ENCODE results near the gene CAV1. TPM values are rescaled to one million over a fixed set of nuclear protein-coding genes. Genes with fewer than 3 reads are reported as not detected.
"Not testable (repeated sequence)": the region's sequence is repeated elsewhere in the genome, so short reads cannot be mapped to it uniquely, and the experiment has no call there.

The CAV1 gene
- total RNA-seq, 1 donor from 2014 or later: 127 TPM

GRCh38 chr7:116582164-116582732 lies 57.4 kb downstream of the CAV1 start:
- no peak for DNase-seq (ENCODE audit: low spot score)

DNA sequence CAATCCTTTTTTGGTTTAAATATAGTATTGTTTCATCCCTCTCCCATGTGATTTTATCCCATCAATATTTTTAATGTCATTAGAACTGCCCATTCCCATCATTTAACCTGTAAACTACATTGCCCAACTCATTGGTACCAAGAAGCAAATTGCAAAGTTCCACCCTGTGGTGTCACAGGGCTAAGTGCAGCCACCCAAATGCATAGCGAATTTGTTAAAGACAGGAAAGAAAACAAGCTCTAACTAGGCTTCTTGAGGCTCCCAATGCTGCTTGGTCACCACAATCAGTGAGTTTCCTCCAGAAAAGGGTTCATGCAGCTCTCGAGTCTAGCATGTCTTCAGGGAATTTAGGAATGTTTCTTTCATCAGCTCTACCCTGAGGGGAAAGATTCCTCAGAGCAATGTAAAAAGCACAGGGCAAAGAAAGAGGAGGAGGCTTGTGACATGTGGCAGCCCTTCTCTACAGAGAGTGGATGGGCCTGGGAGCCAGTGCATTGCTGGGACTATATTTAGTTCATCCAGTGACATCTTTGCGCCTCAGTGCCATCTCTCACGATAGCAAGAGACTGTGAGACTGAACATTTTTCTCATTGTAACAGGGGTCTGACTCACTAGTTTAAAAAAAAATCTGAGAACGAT lies 58.1 kb downstream of the CAV1 start:
- DNase-seq (ENCODE audit: low spot score): no peak

DNA sequence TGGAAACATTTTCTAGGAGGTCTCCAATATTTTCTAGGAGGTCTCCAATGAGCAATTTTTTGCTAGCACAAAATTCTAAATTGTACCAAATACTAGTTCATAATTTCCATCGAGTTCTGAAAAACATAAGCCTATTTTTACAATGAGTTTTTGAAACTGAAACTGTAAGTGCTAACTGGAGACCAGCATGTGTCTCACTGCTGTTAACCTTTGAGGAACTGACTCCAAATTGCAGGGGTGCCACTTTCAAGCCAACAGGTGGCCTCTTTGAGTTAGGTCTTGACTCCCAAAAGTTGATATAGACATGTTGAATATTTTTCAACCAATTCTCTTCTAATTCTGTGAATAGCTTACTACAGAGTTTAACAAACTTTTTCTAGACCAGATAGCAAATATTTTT lies 58.8 kb downstream of the CAV1 start:
- DNase-seq (ENCODE audit: low spot score): no peak

GRCh38 chr7:116584721-116585120 lies 59.9 kb downstream of the CAV1 start:
- no peak for DNase-seq (ENCODE audit: low spot score)

- no peak for DNase-seq (ENCODE audit: low spot score)
Measured at GRCh38 chr7:116585392-116585791, 60.6 kb downstream of the CAV1 start.

- DNase-seq (ENCODE audit: low spot score): no peak
Measured at GRCh38 chr7:116585967-116586366, 61.1 kb downstream of the CAV1 start.

DNA sequence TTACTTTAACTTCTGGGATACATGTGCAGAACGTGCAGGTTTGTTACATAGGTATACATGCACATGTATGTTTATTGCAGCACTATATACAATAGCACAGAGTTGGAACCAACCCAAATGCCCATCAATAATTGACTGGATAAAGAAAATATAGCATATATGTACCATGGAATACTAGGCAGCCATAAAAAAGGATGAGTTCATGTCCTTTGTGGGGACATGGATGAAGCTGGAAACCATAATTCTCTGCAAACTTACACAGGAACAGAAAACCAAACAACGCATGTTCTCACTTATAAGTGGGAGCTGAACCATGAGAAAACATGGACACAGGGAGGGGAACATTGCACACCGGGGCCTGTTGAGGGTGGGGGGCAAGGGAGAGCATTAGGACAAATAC lies 62.4 kb downstream of the CAV1 start:
- not testable (repeated sequence) for DNase-seq (ENCODE audit: low spot score)

DNA sequence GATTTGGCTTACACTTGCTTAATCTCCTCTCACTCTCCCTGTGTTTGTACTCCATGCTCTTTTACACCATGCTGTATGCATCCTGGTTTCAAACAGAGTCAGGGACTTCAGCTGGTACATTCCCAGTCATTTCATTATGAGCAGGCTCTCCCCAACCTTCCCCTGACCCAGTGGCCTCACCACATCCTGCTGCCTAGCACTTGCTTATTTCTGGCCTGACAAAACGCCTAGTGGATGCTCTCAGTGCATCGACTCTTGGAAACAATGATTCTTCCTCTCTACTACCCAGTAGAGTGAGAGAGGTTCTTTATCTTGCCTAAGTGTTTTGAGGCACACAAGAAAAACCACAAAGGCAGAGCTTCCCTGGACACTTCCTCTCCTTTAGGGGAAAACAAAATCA lies 63.4 kb downstream of the CAV1 start:
- DNase-seq (ENCODE audit: low spot score): no peak

GRCh38 chr7:116588641-116589594 lies 64.1 kb downstream of the CAV1 start:
- no peak for DNase-seq (ENCODE audit: low spot score)

DNA sequence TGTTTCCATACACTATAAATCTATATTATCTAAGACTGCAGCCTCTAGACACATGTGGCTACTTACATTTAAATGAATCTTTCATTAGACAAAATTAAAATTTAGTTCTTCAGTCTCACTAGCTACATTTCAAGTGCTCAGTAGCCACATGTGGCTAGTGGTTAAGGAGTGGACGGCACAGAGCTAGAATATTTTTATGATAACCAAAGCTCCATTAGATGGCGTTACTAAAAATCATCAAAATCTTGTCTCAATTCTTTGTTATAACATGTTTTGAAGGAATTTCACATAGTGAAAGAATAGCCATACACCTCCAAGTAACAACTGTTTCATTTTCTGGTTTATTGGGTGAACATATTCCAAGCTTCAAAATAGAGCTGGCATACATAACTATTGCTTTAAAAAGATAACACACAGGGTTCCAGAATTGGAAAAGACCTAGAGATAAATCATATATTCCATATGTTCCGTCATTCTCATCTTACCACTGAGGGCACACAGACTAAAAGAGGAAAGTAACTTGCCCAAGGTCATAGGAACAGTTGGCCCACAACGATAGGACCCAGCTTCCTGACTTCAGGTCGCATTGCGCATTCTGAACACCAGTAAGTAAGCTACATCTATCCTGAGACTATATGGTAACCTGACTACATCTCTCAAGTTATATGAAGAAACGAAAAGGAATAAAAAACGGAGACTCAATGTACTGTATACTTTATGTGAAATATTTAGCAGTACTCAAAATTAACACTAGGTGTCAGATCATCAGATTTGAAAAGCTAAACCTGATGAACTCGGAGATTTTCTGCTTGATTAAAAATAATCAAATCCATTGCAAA lies 66.6 kb downstream of the CAV1 start:
- no peak for DNase-seq (ENCODE audit: low spot score)

DNA sequence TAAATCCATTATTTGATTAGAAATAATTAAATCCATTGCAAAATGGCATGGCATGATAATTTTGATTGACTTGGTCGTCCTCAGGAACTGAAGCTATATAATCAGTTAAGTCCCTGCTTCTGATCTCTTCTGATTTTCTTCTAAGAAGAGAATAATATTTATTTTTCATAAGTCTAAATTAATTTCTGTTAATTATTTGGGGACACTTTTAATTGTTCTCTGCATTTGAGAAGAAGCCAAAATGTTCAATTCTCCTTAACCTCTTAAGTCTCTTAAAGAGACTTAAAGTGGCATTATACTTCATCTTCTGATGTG lies 67.2 kb downstream of the CAV1 start:
- no peak for DNase-seq (ENCODE audit: low spot score)

DNA sequence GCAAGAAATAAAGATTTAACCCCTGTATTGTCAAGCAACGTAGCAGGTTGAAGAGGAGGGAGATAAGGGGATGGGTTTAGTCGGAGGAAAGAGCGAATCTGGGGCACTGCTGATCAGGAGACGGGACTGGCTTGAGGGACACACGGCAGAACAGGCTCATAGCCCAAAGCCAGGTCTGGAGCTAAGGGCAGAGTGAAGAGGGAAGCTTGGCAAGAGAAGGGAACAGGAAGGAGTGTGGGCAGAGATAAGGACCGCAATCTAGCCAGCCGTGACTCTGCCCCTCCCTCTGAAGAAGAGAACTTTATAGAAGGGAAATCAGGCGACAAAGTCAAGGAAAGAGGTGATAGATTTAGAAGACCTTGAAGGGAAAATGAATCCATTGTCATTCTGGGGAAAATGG lies 67.6 kb downstream of the CAV1 start:
- DNase-seq (ENCODE audit: low spot score): no peak

DNA sequence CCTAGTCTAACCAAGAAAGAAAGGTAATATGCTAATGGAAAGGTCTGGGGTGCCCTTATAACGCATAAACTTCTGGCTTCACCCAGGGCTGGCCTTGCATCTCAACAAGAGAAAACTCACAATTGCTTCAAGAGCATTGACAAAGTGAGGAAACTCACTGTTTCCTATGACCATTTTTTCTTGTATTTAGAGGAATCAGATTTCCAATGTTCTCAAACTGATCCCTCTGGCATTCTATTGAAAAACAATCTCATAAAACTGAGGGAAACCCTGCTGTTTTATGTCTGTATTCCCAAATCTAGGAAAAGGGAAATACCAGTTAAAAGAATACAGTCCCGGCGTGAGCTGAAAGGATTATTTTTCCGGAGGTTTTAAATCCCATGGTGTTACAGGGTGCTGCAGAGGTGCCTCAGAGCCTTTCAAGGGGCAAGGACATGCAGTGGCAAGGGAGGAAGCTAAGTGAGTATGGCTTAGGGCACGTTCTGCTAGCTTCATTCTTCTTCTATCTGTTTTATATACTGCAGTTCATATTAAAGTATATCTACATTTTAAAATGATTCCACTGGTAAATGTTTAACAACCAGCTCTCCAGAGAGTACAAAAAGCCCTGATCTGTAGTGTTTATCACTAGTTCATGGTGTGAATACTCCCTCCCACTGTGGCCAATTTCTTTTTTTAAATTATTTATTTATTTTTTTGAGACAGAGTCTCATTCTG lies 68.7 kb downstream of the CAV1 start:
- DNase-seq (ENCODE audit: low spot score): no peak

- DNase-seq (ENCODE audit: low spot score): no peak
Measured at GRCh38 chr7:116595063-116595462, 70.2 kb downstream of the CAV1 start.

- no peak for DNase-seq (ENCODE audit: low spot score)
Measured at GRCh38 chr7:116597384-116597783, 72.5 kb downstream of the CAV1 start.

DNA sequence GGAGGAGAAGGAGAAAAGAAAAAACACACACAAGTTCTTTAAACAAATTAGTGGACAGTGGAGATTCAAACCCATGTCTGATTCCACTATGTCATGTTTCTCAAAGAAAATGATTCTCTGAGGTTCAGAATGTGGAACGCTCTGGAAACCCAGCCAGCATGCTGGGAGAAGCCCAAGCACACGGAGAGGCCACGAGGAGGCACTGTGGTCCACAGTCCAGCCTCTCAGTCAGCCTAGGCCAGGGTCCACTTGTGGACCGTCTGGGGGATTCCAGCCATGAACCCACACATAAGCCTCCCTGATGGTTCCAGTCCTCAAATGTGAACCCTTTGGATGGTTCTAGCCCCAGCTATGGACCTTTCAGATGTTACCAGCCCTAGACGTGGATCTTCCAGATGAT lies 73.4 kb downstream of the CAV1 start:
- no peak for DNase-seq (ENCODE audit: low spot score)

DNA sequence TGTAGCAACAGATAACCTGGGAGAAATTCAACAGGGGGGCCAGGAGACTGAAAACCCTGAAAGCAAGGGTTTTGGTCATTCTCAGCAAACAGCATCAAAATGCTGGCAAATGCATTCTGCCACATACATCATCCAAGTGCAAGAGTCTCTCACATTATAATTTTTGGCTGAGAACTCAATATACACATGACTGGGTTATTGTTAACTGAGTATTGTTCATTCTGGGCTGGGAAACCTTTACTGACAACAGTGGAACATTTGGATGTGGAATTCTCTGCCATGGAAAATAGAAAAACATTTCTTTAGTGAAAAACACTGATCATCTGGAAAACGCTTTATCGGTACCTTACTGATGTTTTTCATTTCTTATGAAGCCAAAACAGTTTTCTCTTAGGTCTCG lies 74.0 kb downstream of the CAV1 start:
- no peak for DNase-seq (ENCODE audit: low spot score)

DNA sequence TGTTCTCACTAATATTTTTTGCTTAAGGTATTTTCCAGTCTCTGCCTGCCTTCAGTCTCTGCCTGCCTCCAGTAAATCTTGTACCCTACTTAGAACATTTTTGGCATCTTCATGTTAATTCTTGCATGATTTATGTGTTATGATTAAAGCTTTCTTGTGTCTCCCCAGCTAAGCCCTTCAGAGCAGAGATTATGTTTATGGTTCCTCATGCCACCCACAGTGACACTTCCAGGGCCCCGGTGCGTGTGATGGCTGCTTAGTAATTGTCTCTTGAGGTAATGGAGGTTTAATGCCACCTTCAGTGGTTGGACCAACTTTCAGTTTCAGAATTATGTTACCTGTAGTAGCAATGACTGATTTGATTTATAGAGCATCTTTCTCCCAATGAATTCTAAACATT lies 76.6 kb downstream of the CAV1 start:
- DNase-seq (ENCODE audit: low spot score): no peak

- DNase-seq (ENCODE audit: low spot score): no peak
Measured at GRCh38 chr7:116607299-116607698, 82.5 kb downstream of the CAV1 start.

DNA sequence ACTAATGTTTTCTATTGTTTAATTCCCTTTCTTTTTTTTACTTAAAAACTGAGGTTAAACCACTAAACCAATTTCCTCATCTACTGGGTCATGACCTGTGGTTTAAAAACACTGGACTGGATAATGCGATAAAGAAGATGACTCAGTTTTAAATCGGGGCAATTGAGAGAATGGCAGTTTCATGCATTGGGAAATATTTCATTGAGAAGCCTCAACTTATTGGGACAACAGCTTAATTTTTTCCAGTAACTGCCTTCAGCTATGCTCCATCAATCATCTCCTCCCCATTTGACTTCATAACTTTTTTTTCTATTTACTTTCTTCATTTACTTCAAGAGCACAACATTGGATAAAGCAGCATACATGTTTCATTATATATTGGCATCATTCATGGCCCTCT lies 85.4 kb downstream of the CAV1 start:
- DNase-seq (ENCODE audit: low spot score): no peak

GRCh38 chr7:116610721-116611120 lies 85.9 kb downstream of the CAV1 start:
- no peak for DNase-seq (ENCODE audit: low spot score)
